Inflammatory macrophage (primary cell): ENCODE measurements around the gene PUDP.
"Not testable (repeated sequence)": the region's sequence is repeated elsewhere in the genome, so short reads cannot be mapped to it uniquely, and the experiment has no call there.

Experiments
- DNase-seq, 2 donors: peaks; one replicate each; pipeline ENCODE4 v3.0.0-alpha.2; 2020 to 2022

Gene PUDP

DNA sequence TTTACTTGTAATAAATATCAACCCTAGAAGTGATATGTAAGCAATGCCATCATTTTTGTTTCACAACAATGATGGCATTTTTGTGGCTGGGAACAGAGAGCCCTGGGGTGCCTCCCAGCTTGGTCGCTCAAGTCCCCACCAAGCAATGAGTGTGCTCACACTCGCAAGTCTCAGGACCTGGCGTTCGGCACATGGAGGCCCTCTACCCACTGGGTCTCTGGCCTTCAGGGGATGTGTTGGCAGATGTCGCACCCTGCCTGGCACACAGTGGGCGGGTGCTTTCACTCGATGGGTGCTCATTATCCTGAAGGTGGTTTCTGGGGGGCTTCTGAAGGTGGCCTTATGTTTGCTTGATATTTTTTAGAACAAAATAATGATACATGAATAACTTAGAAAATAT, 75.1 kb downstream of the PUDP start:
- no peak for DNase-seq

DNA sequence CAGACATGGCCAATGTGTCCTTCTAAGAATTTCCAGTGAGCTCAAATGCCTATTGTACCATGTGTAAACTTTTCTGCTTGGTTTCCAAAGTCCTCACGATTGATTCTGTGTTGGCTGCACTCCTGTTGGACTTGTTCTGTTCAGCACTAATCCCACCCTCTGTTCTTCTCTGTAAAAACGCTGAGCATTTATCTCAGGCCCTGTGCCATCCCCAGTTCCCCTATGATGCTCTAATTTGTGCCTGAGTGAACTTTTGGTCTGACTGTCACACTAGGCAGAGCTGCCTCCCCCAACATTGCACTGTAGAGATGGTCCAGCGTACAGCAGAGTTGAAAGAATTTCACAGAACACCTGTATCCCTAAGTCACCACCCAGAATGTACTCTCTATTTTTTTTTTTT, 76.6 kb downstream of the PUDP start:
- DNase-seq: no peak

GRCh38 chrX:7069556-7069955, 78.4 kb downstream of the PUDP start:
- no peak for DNase-seq

DNA sequence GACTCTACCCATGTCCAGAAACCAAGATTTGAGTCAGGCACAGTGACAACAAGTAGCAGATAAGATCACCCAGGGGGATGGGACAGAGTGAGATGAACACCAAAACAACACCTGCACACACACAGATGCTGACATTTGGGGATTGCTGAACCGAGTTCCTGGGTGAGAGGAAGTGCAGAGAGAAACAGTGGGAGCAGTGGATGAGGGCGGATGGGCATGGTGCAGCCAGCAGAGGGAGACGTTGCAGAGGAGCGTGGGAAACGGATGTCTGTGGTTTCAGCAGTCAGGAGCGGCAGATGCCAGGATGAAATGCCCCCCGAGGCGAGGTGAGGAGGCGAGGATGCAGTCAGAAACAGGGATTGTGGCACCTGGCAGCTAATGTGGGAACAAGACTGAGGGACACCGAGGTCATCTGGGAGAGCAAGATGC, 79.0 kb downstream of the PUDP start:
- DNase-seq: peak; percentile 7 to 29

- DNase-seq: no peak
These were observed 80.7 kb downstream of the PUDP start for GRCh38 chrX:7067256-7067655.

DNA sequence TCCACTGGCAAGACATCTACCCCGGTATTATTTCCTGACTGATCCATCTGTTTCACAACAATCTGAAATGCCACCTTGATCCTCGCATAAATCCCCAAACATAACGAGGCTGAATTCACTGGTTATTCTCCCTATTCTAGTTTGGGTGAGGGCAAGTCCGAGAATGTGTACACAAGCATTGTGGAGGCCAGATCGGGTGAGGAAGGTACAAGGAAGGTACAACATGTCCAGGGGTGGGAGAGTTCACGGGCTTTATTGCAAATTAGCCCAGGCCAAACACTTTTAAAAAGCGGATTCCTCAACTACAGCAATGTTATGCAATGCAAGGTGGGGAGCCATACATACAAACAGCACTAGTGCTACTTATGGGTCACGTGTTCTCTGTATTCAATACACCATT, 82.5 kb downstream of the PUDP start:
- DNase-seq: no peak

DNA sequence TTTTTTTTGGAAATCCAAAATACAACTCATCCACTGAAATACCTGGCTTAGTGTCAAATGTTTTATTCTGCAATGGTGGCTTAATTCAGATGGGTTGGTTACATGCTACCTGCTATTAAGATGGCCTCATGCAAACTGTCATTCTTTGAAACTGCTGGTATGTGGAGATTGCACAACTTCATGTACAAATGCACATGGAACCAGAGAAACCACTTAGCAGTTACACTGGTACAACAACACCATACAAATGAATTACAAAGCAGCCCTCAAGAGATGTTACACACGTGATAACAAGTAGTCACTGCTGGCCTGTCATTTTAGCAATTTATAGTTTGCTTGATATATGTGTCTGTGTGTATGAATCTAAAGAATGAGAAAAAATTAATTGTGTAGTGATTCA, 85.0 kb downstream of the PUDP start:
- DNase-seq: no peak

DNA sequence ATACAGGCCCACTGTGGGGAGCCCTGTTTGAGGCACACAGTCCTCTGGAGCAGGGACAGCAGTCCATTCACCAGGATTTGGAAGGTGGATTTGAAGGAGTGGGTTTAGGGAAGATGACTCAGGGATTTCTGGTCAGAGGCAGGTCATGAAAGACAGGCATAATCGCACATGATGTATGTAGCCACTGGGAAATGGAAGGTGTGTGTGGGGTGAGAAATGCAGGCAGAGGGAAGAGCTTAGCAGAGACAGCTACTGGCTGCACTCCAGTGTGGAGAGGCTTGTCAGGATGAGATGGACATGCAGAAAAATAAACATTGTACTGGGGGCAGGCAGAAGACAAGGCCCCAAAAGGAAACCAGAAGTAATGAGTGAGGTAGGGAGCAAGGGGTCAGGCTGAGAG, 85.7 kb downstream of the PUDP start:
- DNase-seq: no peak

DNA sequence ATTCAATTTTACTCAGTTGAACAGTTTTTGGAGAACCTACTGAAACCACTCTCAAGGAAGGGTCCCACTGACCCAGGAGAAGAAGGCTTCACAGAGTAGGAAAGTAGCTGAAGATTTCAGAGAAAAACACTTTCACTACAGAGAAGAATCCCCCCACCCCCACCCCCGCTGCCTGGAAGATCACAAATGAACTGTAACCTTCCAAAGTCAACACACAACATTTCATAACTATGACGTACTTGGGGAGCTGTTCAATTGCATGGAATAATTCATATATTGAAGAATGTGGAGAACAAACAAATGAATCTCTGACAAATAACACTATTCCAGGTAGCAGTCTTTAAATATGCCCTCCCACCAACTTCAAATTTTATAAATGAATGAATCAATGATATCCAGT, 86.5 kb downstream of the PUDP start:
- DNase-seq: no peak

DNA sequence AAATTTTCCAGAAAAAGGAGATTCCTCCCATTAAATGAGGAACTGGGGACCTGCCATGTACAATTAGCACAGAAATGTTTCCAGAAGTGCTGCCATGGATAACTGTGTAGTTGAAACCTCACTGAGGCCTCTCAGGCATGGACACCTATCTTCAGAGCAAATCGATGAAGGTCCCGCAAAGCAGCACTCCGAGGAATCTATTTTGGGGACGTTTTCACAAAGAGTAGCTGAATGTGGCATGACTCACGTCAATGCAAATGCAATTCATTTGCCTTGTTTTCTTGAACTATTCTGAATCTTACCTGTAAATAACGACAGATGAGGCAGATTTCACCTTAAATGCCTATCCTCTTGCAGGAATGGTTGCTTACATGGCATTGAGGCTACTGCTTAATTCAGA, 87.5 kb downstream of the PUDP start:
- no peak for DNase-seq

DNA sequence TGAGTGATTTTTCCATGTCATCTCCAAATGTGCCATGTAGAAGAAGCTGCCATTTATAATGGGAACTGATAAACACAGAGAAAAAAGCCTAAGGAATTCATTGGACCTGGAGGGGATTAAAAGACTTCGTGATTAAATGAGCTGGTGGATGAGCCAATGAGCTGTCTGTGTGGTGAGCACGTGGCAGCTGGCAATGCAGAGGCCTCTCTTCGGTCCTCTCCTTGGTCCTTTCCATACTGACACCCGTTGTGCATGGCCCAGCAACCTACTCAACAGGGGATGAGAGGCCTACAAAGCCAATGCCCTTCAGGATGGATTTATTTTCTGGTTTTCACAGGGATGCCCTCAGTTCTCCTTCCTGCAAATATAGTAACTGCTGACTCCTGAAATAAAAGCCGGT, 88.1 kb downstream of the PUDP start:
- no peak for DNase-seq

DNA sequence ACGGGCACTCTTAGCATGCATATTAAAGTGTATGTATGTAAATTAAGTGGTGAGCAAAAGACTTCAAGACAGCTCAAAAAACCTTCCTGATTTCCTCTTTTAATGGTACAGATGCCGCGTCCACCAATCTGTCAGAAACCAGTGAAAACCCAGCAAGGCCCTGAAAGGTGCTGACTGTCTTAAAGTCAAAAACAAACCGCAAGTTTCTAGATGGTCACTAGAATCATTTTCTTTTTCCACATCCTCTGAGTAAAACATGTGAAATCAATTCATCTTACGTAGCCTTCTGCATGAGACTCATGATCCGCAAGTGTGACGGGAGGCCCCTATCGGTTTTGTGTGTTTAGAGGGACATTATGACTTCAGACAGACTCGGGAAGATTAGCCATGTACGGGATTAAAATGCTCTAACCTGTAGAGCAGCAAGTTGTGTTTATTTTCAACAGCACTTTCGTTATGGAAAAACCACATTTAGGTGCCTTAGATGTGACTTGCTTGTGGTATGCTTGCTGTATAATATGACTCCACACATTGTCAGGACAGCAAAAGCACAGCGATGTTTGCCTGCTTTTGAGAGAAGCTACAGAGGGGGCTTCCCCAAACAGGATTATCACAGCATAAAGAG, 88.6 kb downstream of the PUDP start:
- DNase-seq: no peak

- DNase-seq: no peak
These were observed 92.4 kb downstream of the PUDP start for GRCh38 chrX:7055386-7056137.

GRCh38 chrX:7054219-7055216, 93.4 kb downstream of the PUDP start:
- DNase-seq: no peak

DNA sequence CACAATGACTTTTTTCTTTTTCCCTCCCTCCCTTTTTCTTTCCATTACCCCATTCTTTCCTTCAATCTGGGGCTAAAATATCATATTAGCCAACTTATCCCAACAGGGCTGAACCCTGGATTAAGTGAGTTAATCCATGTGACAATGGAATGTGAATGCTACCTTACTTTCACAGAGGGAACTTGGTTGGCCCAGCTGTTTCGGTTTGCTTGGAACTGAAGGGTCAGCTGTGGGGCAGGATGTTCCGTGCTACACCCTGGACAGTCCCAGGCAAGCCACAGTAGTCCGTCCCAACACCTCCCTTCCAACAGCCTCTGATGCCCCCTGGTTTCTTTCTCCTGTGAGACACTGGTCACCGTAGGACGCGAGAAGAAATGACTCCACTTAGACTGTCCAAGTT, 95.4 kb downstream of the PUDP start:
- no peak for DNase-seq

- no peak for DNase-seq
These were observed 97.7 kb downstream of the PUDP start for GRCh38 chrX:7050271-7050670.

DNA sequence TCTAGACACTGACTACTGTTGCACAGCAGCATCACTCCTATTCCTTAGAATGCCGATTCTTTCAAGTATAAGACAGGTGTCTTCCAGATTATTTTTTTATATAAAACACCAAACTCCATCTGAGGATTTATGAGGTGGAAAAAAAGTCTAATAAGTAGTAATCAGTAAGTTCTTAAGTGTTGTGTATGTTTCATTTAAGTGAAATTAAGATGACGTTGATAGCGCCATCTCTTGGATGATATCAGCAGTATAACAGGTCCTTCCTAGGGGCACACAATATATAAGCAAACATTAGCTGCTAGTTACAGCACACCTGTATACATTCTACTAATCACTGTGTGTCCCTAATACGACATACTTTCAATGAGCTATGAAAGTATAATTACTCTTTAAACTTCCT, 100.0 kb downstream of the PUDP start:
- DNase-seq: no peak

GRCh38 chrX:7045238-7045955, 102.6 kb downstream of the PUDP start:
- DNase-seq: no peak

DNA sequence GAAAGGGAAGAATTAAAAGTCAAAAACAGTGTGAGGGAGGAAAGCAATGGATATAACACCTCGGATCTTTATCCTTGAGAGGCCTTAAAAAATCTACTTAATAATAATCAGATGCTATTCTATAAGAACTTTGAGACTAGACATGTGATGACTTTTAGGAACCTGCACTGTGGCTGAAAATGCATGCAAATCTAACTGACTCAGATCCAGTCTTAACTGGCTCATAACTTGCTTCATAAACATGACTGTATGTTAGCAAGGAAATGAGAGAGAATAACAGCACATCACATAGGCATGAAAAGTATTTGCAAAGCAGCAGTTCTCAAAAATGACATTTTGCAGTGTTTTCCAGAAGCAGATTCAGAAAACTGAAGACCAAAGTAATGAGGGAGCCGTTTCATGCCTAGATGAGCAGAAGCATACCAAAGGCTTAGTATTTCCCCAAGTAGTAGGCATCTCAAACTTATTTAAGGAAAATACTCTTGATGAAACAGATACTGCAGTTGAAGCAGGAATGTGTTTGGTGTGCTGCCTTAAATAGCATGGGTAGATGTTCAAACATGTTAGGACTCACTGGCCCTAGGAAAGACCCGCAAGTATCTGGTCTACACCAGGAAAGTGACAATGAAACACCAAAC, 104.0 kb downstream of the PUDP start:
- not testable (repeated sequence) for DNase-seq

DNA sequence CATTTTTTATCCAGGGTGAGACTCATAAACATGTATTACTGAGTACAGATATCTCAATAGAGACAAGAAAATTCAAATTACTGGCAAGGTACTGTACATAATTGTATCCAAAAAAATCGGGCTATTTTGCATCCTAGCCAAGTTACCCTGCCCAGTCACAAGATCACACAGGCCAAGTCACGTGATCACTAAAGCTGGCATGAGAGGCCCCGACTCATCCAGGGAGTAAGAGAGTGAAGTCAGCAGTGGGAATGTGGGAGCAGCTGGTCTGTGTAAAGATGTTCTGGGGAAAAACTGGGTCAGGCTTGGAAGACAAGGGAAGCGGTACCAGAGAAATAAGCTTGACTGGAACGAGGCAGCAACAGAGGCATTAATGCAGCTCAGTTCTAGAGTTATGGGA, 119.7 kb downstream of the PUDP start:
- no peak for DNase-seq

GRCh38 chrX:7027071-7027470, 120.9 kb downstream of the PUDP start:
- no peak for DNase-seq

GRCh38 chrX:7026365-7026764, 121.6 kb downstream of the PUDP start:
- not testable (repeated sequence) for DNase-seq
